Choroid plexus epithelial cell (primary cell): Measurements from ENCODE around the gene SLC38A8.

ENCODE experiments used
- DNase-seq: peaks from one replicate; pipeline ENCODE4 v3.0.0-alpha.2; 2010; ENCODE audit warnings: low read depth
- H3K4me3 ChIP-seq: 2 replicates; pipeline ENCODE4 v1.5.1; 2011; ENCODE audit warnings: low read depth, mild to moderate bottlenecking, control low read depth, low read length, moderate library complexity
- CTCF ChIP-seq: conservative IDR thresholded peaks from 2 replicates; pipeline ENCODE4 v1.5.1; 2011; ENCODE audit warnings: low read depth, mild to moderate bottlenecking, control low read depth, inconsistent platforms, low read length, moderate library complexity

Gene SLC38A8

GRCh38 chr16:84004442-84004841, 38.2 kb downstream of the SLC38A8 start:
- H3K4me3 ChIP-seq: no peak overlapping the region
- no peak for DNase-seq
- no peak for TF ChIP-seq CTCF

DNA sequence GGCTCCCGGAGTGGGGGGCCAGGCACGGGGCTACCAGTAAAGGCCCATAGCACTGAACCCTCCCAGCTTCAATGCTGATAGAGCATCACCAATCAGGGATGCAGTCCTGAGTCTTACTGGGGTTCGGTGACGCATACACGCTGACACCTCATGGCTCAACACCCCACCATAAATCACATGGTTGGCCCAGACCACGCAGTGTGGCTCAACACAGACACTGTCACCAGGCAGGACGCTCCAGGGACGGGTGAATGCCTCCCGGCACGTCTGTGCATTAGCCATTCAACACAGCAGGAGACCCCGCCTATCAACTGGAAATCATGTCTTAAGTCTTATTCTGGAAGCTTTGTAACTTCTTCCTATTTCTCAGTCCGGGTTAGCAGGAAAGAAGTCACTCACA, 39.6 kb downstream of the SLC38A8 start:
- no peak for TF ChIP-seq CTCF

GRCh38 chr16:84001726-84002125, 40.9 kb downstream of the SLC38A8 start:
- no peak overlapping the region for H3K4me3 ChIP-seq
- DNase-seq: no peak
- no peak for TF ChIP-seq CTCF

More for the DNA sequence above, 39.6 kb downstream of the SLC38A8 start:
- DNase-seq: no peak
- H3K4me3 ChIP-seq: no peak overlapping the region

DNA sequence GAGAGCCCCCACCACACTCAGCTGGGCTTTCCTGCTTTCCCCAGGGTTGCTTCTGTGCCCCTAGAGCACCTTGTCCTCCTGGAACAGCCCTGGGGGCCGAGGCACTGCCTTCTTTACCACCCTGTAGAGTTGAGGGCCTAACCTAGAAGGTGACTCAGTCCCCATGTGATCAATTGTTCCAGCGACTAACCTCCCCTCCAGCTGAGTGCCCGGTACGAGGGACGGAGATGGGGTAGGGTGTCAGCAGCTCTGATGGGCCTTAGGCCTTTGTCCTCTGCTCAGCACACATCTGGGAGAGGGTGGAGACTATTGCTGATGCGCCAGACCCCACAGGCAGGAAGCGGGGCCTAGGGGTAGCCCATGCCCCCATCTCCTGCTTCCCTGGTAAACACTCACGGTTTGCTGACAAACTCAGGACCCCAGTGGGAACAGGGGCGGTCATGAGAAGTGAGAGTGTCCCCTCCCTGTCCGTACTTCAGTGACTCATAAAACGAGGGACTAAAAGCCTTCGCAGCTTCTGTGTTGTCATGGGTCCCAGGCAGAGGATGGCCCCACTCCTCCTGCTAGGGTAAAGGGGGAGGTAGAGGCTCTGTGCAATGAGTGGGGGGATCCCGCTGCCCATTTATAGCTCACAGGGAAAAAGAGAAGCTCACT, 41.5 kb downstream of the SLC38A8 start:
- no peak for TF ChIP-seq CTCF
- DNase-seq: peak; percentile 28

GRCh38 chr16:83998091-83998490, 44.5 kb downstream of the SLC38A8 start:
- DNase-seq: no peak
- H3K4me3 ChIP-seq: no peak overlapping the region
- no peak for TF ChIP-seq CTCF

More for the DNA sequence above, 41.5 kb downstream of the SLC38A8 start:
- H3K4me3 ChIP-seq: no peak overlapping the region

DNA sequence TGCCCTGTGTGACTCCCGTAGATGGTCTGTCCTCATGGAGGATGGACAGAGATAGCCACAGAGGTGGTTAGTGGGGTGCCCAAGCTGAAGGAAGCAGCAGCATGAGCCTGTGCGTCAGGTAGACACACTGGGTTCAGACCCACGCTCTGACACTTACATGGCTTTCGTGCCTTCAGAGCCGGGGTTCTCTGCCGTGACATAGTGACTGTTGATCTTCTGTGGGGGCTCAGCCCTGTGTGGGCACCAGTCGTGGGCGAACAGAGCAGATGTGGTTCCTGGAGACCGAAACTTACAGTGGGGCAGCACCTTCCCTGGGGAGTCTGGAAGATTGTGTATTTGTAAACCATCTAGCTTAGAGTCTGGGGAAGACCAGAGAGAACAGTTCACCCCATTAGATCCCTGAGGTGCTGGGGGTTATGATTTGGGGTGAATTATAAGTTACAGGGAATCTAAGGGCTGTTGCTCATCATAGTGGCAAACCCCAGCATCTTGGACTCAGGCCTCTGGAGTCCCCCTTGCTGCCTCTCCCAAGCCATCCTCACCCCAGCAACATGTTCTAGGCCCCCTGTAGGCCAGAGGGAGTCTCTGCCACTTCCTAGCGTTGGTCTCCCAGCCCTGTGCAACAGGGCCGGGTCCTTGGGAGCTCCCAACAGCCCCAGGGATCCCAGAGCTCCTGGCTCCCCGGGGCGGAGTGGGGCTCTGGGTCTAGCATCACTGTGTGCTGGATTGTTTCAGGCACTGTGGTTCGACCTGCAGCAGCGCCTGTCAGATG, 45.9 kb downstream of the SLC38A8 start:
- no peak for TF ChIP-seq CTCF
- DNase-seq: no peak
- no peak overlapping the region for H3K4me3 ChIP-seq
